Loucy (cell line): Measurements from ENCODE around the gene AFF3.

Experiments
- CTCF ChIP-seq: fragments of 200-600 bp; sonication (generic); conservative IDR thresholded peaks from 2 replicates; pipeline ENCODE4 v1.5.1; 2014; ENCODE audit warnings: mild to moderate bottlenecking, antibody characterized with exemption, low read length
- EZH2phosphoT487 ChIP-seq: fragments of 200-600 bp; IDR thresholded peaks from 2 replicates; pipeline ENCODE4 v1.6.1; 2018; ENCODE audit warnings: antibody characterized with exemption, mild to moderate bottlenecking, moderate library complexity, borderline replicate concordance

DNA sequence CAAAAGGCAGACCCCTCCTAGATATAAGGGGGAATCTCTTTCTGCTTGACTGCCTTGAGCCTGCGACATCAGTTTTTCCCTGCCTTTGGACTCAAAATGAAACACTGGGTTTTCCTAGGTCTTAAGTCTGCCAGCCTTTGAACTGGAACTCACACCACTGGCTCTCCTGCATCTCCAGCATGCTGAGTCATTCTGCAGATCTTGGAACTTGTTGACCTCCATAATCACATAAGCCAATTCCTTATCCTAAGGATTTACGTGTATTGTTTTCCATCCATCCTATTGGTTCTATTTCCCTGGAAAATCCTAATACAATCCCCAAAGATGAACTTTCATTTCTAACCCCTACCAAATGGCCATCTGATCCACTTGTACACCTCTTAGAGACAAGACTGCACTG lies 88.0 kb downstream of the AFF3 start:
- TF ChIP-seq CTCF (no peak), EZH2phosphoT487 (no peak)
